CD4-positive, alpha-beta T cell treated with Interferon alpha-2 for 1 hour (primary cell): ENCODE data around the gene SUFU.

Experiments used
- DNase-seq, 2 donors: peaks; one replicate each; pipeline ENCODE4 v3.0.0-alpha.2; 2020 to 2022

The SUFU gene

DNA sequence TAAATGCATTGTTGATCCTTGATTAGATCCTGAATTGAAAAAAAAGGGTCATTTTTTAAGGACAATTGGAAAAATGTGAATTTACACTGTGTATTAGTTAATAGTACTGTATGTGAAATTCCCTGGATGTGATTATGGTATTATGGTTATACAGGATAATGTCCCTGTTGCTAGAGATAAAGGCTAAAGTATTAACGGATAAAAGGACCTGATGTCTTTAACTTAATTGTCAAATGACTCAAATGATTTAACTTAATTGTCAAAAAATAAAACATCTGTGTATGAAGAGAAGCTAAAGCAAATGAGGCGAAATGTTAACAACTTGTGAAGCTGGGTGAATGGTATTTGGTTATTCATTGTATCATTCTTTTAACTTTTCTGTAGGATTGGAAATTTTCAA lies 48.8 kb downstream of the SUFU start:
- DNase-seq, result no peak

- DNase-seq, result no peak
Observed at GRCh38 chr10:102553771-102554170, 50.0 kb downstream of the SUFU start.

DNA sequence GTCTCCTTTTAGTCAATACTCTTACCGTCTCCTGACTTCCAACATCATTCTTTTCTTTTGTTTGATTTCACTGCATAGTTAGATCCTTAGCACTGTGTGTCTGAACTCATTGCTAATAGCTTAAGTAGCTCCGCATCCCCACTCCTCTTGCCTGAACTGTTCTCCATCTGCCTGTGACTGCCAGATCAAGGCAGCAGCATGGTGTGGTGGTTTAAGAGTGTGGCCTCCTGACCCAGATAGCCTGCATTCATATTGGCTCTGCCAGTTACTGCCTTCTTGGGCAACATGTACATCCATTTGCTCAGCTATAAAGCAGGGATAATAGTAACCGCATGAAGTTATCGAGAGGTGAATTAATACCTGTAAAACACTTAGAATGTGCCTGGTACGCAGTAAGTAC lies 50.8 kb downstream of the SUFU start:
- DNase-seq, result no peak

- no peak for DNase-seq
Observed at GRCh38 chr10:102555781-102556328, 52.1 kb downstream of the SUFU start.

DNA sequence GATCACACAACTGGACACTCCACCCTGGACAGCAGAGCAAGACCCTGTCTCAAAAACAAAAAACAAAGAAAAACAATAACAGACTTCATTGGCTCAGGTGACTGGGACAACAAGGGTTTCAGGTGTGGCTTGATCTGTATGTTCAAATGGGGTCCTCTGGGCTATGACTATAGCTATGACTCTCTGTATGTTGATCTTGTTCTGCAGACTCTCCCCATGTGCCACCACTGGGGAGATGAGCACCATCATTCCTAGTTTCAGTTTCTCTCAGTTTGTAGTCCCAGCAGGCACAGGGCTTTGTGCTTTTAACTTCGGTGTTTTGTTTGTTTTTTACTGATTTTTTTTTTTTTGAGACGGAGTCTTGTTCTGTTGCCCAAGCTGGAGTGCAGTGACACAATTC lies 53.8 kb downstream of the SUFU start:
- DNase-seq, result no peak

DNA sequence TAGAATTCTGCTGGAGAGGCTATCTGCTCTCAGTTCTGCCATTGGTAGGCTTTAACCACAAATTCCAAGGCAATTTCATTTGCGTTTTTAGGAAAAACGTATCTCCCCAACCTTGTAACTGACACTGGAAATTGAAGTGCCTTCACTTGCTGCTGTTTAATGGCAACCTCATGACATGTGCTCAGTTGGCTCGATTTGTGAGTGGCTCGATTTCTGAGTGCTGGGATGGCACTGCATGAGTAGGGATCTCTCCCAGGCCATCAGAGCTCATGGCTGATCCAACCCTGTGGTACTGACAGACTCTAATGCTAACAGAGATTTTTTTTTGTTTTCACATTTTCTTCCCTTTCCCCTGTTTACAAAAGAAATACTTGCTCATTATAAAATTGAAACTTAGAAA lies 56.0 kb downstream of the SUFU start:
- DNase-seq, result no peak

- DNase-seq, result no peak
Observed at GRCh38 chr10:102564209-102564834, 60.5 kb downstream of the SUFU start.

DNA sequence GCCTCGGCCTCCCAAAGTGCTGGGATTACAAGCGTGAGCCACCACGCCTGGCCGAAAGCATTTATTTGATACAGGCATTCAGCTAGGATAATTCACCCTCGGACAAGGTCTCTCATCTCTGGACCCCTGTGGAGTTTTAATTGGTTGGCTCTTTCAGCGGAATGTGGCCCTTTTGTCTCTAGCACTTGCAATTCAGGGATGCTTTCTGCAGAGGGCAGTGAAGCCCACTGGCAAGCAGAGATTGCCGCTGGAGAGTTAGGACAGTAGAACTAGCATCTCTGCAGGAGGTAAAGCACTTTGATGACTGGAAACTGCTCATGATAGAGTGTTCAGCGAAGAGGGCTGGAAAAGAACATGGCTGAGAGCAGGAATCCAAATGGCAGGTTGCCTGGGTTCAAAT lies 62.0 kb downstream of the SUFU start:
- DNase-seq, result no peak

DNA sequence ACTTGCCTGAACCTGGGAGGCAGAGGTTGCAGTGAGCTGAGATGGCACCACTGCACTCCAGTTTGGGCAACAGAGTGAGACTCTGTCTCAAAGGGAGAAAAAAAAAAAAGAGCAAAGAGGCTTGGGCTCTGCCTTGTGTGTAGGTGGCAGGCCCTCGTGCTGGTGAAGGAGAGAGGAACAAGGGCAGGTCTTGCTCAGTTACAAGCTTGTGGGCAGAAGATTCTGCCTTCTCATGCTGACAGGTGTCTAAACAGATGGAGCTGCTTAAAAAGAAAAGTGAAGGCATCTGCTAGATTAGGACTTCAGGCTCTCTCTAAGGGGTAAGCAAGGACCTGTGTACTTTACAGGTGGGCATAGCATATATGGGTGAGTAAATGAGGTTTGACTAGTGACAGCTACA lies 75.0 kb downstream of the SUFU start:
- DNase-seq, result no peak

- DNase-seq, result no peak
Observed at GRCh38 chr10:102579328-102579727, 75.6 kb downstream of the SUFU start.

GRCh38 chr10:102580230-102580629 lies 76.5 kb downstream of the SUFU start:
- DNase-seq, result no peak

GRCh38 chr10:102581401-102581800 lies 77.6 kb downstream of the SUFU start:
- no peak for DNase-seq

DNA sequence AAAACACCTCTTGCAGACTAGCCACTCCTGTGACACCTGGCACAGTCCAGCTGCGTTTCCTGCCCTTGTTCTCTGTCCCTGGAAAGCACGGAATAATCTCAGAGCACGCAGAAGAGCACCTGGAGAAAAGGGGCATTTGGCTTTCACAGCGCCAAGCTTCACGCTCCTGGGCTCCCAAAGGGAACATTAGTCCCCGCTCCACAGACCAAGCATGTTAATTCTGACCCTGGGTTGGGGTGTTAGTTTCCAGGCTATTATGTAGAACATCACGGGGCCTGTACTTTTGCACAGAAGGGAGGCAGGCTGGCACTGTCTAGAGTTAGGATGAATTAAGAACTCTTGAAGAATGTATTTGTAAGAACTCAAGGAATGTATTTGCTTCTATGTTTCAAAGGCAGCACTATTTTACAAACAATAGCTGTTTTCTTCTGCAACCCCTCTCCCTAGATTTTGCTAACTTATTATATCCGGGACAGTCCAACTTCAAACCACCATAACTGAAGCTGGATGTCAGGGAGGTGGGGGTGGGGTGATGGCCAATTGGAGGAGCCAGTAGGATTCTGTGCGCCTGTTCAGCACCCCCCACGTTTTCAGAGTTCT lies 78.3 kb downstream of the SUFU start:
- no peak for DNase-seq

- peak; percentile 84 to 87 for DNase-seq
Observed at GRCh38 chr10:102583435-102584417, 80.0 kb downstream of the SUFU start.

- no peak for DNase-seq
Observed at GRCh38 chr10:102585026-102585425, 81.3 kb downstream of the SUFU start.

DNA sequence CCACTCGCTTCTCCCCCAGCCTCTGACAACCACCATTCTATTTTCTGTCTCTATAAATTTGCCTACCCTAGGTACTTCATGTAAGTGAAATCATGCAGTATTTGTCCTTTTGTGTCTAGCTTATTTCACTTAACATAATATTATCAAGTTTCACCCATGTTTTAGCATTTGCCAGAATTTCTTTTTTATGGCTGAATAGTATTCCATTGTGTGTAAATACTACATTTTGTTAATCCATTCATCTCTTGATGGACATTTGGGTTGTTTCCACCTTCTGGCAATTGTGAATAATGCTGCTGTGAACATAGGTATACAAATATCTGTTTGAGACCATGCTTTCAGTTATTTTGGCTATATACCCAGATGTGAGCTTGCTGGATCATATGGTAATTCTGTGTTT lies 83.1 kb downstream of the SUFU start:
- no peak for DNase-seq

- DNase-seq, result no peak
Observed at GRCh38 chr10:102588875-102589274, 85.1 kb downstream of the SUFU start.

- DNase-seq, result no peak
Observed at GRCh38 chr10:102593074-102593803, 89.5 kb downstream of the SUFU start.

- DNase-seq, result no peak
Observed at GRCh38 chr10:102593804-102594079, 90.0 kb downstream of the SUFU start.

DNA sequence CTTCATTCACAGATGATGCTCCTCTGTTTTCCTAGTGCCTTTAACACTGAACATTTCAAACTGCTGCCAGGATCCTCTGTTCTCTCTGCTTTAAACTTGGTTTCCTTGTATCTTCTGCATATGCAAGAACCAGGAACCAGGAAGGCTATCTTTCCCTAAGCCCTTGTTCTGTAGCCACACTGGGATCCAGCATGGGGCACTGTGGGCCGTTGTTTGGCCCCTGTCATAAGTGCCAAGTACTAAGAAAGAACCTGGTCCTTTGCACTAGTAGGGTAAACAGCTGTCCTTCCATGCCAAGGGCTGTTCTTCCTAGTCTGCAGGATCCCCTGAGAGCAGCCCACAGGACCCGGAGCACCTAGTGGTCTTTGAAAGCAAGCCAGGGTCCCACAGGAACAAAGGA lies 91.5 kb downstream of the SUFU start:
- no peak for DNase-seq

- no peak for DNase-seq
Observed at GRCh38 chr10:102595897-102596296, 92.1 kb downstream of the SUFU start.

- peak; percentile 13 to 44 for DNase-seq
Observed at GRCh38 chr10:102596506-102596971, 92.8 kb downstream of the SUFU start.
